GM18870 (cell line): ENCODE results near the gene PTPRG.

Source experiments
- ATAC-seq: cut with Tn5 transposase; IDR thresholded peaks from one replicate; pipeline ENCODE4 v1.9.1; 2021; ENCODE audit warnings: moderate library complexity; ENCODE audit not compliant: unreplicated experiment

PTPRG gene

DNA sequence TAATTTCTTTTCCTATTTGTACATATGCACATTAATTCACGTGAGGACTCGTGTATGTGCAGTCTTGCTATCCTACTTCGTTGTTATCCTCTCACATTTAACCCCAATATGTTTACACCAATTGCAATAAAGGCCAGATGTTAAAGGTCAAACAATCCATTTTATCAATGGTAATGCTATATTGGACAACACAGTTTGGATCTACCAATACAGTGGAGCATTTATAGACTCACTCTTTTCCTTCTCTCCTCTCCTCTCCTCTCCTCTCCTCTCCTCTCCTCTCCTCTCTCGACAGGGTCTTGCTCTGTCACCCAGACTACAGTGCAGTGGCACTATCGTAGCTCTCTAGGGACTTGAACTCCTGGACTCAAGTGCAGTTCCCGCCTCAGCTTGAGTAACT lies 324.0 kb downstream of the PTPRG start:
- ATAC-seq, result no peak

DNA sequence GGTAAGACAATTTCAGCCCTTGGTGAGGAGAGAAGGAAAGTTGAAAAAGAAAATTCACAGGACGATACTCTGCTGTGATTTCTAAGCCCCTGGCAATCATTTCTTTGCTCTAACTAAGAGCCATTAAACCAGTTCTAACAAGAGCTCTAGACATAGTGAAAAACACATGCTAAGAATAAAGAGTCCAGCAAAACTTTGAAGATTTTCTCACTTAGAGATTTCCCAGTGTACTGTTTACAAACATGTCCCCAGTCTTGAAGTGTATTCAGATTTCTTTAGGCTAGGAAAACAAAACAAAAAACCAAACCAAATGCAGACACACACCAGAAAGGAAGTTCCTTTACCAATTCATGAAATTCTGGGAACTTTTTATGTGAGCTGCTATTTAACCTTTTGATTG lies 325.8 kb downstream of the PTPRG start:
- no peak for ATAC-seq

DNA sequence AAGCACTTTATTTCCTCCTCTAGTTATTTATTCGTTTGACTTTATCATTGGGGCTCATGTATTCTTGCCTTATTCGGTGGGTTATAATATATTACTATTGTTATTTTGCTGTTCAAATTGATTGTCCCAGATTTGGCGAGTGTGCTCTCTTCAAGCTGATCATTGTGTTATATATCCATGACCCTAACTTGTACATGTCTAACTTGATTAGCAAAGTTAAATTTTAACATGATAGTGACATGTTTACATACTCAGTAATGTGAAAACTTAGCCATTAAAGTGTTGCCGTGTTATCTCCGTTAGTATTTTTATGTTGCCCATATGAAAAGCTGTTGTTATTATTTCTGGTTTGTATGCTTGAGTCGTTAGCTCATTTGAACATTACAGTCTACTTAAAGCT lies 327.9 kb downstream of the PTPRG start:
- no peak for ATAC-seq

DNA sequence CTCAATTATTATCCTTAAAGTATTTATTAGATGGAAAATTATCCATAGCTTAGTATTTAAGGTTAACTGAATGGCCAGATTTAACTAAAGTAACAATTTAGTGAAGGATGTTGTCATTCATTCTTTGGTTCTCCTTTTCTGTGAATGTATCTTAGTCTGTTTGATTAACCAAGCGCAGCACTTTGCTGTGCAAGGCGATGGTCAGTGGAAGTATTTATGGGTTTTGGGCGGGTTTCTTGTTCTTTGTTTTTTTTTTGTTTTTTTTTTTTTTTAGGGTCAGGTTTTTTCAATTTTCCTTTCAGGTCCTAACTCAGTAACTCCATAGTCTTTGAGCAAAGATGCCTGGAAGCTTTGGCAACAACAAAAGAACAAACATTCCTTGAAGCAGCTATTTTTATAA lies 328.8 kb downstream of the PTPRG start:
- ATAC-seq, result no peak

DNA sequence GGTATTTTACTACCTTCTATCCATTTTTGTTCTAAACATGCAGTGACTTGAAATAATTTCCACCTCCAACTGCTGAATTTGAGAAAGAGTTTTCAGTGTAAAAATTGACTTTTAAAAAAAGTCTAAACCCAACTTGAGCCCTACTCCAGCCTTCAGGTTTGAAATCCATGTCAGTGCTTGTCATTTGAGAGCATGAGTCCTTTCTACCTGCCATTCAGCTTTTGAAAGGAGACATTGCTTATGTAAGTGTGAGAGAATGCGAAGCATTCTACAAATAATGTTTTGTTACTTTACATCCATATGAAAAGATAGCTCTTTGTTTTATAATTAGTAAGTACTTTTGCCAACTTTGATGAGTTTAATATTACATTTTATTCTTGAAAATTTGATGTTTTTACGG lies 329.2 kb downstream of the PTPRG start:
- ATAC-seq, result no peak

DNA sequence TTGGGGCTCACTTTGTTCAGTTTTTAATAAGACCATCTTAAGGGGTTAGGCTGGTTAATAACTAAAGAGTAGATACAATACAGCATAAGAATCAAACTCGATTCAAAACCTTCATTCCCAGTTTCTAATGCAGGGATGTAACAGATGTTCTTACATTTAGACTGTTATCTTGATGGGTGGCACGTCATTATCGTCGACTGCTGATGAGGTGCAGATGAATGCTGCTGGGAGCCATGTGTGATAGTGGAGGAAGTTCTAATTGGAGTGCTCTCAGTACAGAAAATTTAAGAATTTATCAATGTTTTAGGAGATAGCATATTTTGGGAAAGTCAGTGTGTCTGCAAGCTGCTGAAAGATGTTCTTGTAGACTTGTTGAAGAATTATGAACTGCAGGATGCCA lies 331.5 kb downstream of the PTPRG start:
- no peak for ATAC-seq

DNA sequence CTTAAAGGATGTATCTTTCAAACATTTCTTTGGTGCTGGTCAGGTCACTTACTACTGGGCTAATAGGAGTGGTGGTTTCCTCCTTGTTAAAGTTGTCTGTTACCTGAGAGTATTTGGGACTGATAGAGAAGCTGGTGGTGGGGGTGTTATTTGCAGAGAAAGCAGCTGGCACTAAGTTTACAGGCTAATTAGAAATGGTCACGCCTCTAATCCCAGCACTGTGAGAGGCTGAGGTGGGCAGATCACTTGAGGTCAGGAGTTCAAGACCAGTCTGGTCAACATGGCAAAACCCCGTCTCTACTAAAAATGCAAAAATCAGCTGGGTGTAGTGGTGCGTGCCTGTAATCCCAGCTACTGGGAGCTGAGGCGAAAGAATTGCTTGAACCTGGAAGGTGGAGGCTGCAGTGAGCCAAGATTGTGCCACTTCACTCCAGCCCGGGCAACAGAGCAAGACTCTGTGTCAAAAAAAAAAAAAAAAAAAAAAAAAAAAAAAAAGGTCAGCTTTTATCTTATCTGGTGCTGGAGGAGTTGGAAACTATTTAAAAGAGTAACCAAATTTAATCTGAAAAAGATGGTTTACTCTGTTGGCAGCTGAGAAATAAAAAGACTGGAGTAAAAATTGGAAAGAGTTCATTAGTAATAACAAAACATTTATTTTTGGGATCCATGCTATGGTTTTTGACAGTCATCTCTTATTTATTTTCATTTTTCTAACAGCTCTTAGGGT lies 332.6 kb downstream of the PTPRG start:
- no peak for ATAC-seq

DNA sequence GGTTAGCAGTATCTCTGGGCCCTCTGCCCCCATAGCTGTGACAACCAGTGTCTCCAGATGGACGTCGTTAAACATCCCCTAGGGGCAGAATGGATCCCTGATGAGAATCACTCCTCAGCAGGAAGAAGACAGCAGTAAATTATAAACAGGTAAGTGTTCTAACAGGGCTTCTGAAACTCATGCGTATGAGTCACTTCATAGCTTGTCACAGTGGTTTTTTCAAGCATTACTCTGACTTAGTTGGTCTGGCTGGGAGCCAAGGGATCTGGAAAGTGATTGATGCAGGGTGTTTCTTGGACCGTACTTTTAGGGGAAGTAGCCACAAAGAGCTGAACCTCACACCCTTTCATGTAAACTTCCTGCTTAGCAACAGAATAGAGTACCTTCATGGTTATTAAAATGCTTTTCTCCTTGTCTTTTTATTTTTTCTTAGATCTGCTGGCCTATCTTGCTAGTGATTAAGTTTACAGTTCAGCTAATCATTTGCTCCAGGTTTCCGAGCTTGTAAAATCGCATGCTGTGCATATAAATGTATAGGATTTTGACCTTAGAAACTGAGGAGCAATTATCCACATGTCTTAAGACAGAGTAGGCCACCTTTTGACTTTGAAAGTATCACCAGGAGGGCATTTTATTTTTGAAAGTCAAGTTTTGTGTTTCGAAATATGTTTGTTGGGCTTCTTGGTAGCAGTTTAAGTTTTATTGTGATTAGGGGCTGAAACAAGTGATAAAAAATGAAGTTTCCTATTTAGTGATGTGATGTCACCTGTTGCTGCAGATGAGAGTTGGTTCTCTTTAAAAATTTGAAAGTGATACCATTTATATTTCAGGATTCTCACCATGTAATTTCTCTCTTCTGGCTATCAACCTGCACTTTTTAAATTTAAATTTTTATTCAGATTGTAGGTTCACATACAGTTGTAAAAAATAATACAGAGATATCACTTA lies 333.9 kb downstream of the PTPRG start:
- ATAC-seq, result peak; percentile 97

DNA sequence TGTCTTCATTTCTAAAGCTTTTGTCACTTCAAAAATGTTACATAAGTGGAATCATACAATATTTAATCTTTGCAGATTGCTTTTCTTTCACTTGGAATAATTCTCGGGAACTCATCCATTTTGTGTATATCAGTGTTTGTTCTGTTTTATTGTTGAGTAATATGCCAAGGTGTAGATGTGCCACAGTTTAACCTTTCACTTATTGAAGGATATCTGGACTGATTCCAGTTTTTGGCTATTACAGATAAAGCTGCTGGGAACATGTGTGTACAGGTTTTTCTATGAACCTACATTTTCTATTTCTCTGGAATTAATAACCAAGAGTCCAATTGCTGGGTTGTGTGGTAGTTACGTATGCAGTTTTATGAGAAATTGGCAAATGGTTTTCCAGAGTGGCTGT lies 334.9 kb downstream of the PTPRG start:
- no peak for ATAC-seq

DNA sequence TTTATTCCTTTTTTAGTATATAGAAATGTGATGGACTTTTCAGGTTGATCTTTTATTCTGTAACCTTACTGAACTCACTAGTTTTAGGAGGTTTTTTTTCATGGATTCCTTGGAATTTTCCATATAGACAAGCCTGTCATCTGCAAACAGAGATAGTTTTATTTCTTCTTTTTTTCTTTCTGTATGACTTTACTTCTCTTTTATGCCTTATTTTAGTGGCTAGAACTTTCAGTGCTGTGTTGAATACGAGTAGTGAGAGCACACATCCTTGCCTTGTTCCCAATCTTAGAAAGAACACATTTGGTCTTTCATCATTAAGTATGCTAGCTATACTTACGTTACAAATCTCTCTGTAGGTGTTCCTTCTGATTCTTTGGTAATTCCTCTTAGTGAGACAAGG lies 336.5 kb downstream of the PTPRG start:
- no peak for ATAC-seq

DNA sequence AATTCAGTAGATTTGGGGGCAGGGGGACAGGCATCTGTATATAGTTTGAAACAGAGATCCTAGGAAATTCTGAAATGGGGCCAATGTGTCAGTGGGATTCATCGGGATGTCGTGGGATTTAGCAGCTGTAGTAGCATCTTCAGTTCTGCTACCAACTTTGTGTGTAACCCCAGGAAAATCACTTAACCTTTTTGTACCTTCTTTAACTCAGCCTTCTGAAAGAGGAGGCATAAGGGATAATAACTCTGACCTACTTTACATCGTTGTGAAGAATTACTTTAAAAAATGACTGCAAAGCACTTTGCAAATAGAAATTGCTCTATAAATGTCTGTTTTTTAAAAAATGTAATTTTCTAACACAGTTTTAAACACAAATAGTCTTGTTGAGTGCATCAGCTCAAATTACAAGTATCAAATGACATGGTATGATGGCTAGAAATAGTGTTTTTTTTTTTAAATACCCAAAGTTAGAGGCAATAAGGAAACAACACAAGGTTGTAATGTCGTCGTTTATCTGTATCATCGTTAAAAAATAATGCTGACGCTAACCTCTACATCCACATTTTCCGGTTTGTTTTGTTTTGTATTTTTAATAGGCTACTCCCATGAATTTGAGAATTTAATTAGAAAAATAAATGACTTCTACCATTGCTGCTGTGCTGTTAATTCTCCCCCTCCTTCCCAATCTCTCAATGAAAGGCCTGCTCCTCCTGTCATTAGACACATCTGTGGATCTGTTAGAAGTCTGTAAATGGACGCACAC lies 338.5 kb downstream of the PTPRG start:
- no peak for ATAC-seq

DNA sequence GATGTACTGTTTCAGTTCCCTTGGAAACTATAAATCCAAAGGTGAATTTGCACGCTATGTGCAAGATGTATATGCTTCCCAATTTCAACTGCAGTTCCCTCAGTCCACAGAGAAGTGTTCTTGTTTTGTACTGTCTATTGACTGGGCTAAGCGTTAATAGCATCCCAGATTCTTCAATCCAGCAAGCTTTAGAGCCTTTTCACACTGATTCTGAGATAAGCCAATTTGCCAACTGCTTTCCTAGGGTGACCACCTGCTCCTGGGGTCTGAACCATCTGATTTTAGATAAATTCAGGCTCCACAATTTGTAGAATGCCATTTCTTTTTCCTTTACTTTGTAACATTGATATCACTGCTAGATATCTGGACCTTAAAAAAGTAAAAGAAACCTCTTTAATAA lies 340.1 kb downstream of the PTPRG start:
- ATAC-seq, result no peak

DNA sequence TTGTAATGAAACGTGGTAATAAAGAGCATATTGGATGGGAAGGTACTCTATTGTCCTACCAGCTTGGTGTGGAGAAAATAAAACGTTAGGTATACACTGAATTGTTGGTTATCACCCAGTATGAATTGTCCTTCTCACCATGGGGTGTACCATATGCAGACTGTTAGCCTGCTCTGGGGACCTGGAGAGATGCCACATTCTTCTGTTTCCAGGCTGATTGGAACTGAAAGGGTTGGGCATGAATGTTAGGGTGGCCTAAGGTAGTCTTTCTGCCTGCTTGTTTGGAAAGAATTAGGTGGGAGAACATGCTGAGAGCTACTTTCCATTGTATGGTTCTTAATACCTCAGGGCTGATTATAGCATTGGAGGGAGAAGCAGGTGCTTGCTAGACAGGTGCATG lies 340.6 kb downstream of the PTPRG start:
- ATAC-seq, result no peak

DNA sequence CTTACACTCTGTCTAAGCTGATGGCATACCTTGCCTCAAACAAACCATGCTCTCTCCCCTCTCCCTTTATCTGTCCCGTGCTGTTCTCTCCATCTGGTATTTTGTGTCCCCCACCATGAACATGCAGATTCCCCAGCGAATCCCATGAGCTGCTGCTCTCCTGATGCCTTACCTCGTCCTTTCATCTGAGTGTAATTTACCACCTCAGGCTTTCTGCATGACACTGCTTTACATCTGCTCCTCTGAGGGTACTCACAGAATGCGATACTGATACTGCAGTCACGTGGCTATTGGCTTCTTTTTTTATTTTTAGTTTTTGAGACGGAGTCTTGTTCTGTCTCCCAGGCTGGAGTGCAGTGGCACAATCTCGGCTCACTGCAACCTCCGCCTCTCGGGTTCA lies 341.7 kb downstream of the PTPRG start:
- ATAC-seq, result no peak

DNA sequence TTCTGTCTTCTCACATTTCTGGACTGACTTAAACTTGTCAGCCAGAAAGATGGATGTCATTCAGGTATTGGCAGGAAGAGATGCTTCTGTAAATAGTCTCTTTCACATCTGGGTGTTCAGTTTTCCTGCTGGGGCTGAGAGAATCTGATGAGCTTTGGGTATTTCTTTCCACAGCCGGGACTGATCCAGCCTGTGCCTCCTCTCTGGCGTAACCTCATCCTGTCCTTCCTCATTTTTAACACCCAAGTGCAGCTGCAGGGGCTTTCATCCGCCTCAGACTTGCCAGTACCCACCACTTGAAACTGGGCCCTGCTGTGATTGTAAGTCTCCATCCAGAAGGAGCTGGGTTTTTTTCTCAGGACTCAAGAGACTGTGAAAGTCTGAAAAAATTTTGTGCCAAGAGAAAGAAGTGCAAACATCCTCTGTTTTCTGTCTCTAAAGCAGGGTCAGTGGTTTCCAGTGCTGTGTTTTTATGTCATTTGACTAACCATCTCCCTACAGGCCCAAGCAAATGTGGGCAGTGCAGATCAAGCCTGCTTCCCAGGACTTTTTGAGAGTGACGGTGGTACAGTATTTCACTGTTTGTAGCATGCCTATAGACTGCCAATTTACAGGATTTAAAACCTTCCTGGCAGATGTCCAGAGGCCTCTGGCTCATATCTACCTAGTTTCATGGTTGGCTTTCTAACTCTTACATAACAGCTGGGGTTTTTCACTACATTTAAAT lies 342.7 kb downstream of the PTPRG start:
- peak; percentile 46 for ATAC-seq

DNA sequence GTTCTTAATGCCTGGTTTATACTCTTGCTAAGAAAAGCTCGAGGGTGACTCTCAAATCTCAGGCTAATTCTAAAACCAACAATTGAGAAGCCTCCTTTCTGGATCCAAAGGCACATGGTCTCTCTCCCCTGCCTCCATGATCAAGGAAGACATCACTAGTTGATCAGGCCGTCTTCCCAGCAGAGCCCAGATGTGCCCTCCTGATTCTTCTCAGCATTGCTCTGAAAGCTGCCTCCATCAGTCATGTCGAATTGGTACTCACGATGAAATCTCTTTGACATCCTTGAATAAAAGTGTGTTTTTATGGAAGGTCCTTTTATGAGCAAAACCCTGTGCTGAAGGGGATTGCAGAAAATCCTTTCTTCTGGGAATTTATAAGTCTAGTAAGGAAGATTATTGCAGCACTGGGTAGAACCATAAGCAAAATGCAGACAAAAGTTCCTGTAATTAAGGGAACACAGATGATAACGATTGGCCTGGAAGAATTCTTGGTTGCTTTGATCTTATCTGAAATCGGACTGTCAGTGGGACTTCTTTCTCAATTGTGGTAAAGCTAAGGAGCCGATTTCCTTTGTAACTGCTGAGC lies 345.9 kb downstream of the PTPRG start:
- no peak for ATAC-seq

DNA sequence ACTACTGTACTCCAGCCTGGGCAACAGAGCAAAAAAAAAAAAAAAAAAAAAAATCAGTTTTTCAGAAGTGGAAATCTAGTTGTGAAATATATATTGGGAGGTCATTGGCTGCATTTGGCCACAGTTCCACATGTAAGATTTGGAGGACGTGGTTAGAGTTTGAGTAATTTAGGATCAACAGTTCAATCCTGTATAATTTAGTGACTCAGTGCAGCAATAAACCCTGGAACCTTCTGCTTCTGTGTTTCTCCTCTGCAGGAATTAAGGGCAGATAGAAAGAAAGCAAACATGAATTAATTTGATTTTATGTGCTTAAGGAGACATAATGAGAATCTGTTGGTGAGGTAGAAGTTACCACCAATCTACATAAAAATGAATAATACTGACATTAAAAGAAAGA lies 347.0 kb downstream of the PTPRG start:
- no peak for ATAC-seq

DNA sequence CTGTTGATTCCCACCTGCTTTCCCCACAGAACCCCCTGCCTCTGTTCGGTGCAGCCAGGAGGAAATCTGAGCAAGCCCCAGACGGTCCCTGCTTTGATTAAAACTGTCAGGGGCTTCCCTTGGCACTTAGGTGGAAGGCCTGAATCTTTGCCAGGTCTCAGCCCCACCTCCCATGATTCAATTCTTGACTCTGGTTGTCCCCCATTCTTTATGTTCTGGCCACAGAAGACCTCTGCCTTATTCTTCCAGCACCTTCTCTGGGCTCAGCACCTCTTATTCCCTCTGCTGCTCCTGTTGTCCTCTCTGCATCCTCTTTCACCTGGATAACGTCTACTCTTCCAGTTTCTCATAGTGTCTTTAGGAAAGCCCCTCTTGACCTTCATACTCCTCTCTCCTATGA lies 349.4 kb downstream of the PTPRG start:
- no peak for ATAC-seq

DNA sequence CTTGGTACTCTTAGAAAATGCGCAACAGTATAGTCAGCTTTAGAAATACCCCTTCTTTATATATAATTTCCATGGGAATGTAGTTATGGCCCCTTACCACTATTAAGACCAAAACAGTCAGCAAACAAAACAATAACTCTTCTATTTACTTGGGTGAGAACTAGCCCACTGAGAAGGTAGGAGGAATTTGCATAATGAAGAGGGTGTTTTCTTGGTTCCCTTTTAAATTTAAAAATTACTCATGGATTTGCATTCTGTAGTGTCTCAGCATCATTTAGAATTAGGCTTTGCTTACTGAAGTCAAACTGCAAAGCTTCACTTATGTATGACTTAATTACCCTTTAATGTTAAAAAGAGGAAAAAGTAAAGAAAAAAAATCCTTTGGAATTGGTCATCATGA lies 350.8 kb downstream of the PTPRG start:
- ATAC-seq, result peak; percentile 93

DNA sequence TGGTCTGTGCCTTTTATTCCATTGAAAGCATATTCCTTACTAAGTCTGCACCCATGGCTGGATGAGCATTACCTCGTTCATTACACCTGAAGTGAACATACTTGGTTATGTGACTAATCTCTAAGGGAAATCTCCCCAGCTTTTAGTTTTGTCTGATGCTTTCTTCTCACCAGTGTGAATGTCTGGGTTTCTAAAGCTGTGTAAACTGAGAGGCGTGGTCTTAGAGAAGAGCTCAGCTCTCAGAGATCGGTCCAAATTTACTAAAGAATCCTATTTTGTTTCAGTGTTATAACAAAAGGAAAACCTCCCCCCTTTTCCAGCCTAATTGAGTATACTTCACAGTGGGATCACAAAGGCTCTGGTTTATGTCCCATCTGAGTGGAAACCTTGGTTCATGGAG lies 352.3 kb downstream of the PTPRG start:
- ATAC-seq, result no peak

DNA sequence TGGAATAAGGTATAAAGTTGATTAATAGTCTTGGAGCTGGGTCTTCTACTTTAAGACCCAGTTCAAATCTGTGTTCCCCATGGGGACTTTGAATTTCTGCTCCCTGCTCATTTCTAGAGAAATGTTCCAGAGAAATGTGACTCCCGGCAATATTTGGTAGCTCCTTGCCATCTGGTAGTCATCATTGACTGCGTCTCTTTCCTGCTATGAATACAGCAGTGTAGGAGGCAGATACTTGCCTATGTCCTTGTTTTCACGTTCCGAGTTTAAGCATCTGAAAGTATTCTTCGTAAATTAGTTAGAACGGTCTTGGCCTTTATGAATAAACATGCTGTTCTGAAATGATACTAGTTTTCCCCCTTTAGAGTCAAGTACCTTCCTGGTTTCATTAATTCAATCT lies 352.9 kb downstream of the PTPRG start:
- no peak for ATAC-seq
